ENCODE measurements around the gene COPB2.

Gene COPB2

GRCh38 chr3:139421040-139421439, 31.6 kb upstream of the COPB2 start:
- ATAC-seq (ENCODE audit: insufficient read depth, low read depth), result no peak
- Histone ChIP-seq H3K27me3 (ENCODE audit: insufficient read depth, low read length, poor library complexity) (no peaks in the 10 kb centered on the region), H3K9ac (ENCODE audit: low read depth, low read length) (no peak overlapping the region), H2AFZ (ENCODE audit: low read depth, low read length) (no peak overlapping the region), H3K4me3 (ENCODE audit: low read depth in 1 of 2, low read length in 2 of 2) (no peak overlapping the region), H3K79me2 (ENCODE audit: insufficient read depth, low read length) (no peaks in the 10 kb centered on the region), H4K20me1 (ENCODE audit: insufficient read depth, low read length) (no peaks in the 10 kb centered on the region), H3K36me3 (ENCODE audit: insufficient read depth, low read length) (no peaks in the 10 kb centered on the region), H3K4me2 (ENCODE audit: insufficient read depth, low read length) (no peak overlapping the region), H3K4me1 (ENCODE audit: insufficient read depth, low read length) (no peaks in the 10 kb centered on the region), H3K9me3 (ENCODE audit: insufficient read depth, low read length, severe bottlenecking) (no peaks in the 10 kb centered on the region), H3K27ac (ENCODE audit: low read length) (no peak overlapping the region)
- no peak for TF ChIP-seq CTCF (IDR thresholded peaks at IDR 0.05; ENCODE audit: borderline replicate concordance, extremely low read depth, low read length, poor library complexity, severe bottlenecking)
- TF ChIP-seq EZH2 (IDR thresholded peaks at IDR 0.05; ENCODE audit: borderline replicate concordance, low read depth, low read length, severe bottlenecking), result no peak
- no peak for DNase-seq

GRCh38 chr3:139418144-139418543, 28.7 kb upstream of the COPB2 start:
- H3K27me3 ChIP-seq (ENCODE audit: insufficient read depth, low read length, poor library complexity), result no peaks in the 10 kb centered on the region
- TF ChIP-seq EZH2 (IDR thresholded peaks at IDR 0.05; ENCODE audit: borderline replicate concordance, low read depth, low read length, severe bottlenecking), result no peak
- no peak for TF ChIP-seq CTCF (IDR thresholded peaks at IDR 0.05; ENCODE audit: borderline replicate concordance, extremely low read depth, low read length, poor library complexity, severe bottlenecking)
- no peak overlapping the region for H3K9ac ChIP-seq (ENCODE audit: low read depth, low read length)
- no peak overlapping the region for H3K4me2 ChIP-seq (ENCODE audit: insufficient read depth, low read length)
- no peak overlapping the region for H3K27ac ChIP-seq (ENCODE audit: low read length)
- no peaks in the 10 kb centered on the region for H4K20me1 ChIP-seq (ENCODE audit: insufficient read depth, low read length)
- H3K4me3 ChIP-seq (ENCODE audit: low read depth in 1 of 2, low read length in 2 of 2), result no peak overlapping the region
- H2AFZ ChIP-seq (ENCODE audit: low read depth, low read length), result no peak overlapping the region
- no peaks in the 10 kb centered on the region for H3K4me1 ChIP-seq (ENCODE audit: insufficient read depth, low read length)
- no peaks in the 10 kb centered on the region for H3K79me2 ChIP-seq (ENCODE audit: insufficient read depth, low read length)
- no peak for ATAC-seq (ENCODE audit: insufficient read depth, low read depth)
- no peaks in the 10 kb centered on the region for H3K9me3 ChIP-seq (ENCODE audit: insufficient read depth, low read length, severe bottlenecking)
- H3K36me3 ChIP-seq (ENCODE audit: insufficient read depth, low read length), result no peaks in the 10 kb centered on the region
- DNase-seq, result no peak

- Histone ChIP-seq H3K27me3 (ENCODE audit: insufficient read depth, low read length, poor library complexity) (no peaks in the 10 kb centered on the region), H4K20me1 (ENCODE audit: insufficient read depth, low read length) (no peaks in the 10 kb centered on the region), H3K4me3 (ENCODE audit: low read depth in 1 of 2, low read length in 2 of 2) (no peak overlapping the region), H3K27ac (ENCODE audit: low read length) (no peak overlapping the region), H3K4me2 (ENCODE audit: insufficient read depth, low read length) (no peak overlapping the region), H3K4me1 (ENCODE audit: insufficient read depth, low read length) (no peaks in the 10 kb centered on the region), H3K9ac (ENCODE audit: low read depth, low read length) (no peak overlapping the region), H2AFZ (ENCODE audit: low read depth, low read length) (no peak overlapping the region), H3K79me2 (ENCODE audit: insufficient read depth, low read length) (no peaks in the 10 kb centered on the region), H3K9me3 (ENCODE audit: insufficient read depth, low read length, severe bottlenecking) (no peaks in the 10 kb centered on the region), H3K36me3 (ENCODE audit: insufficient read depth, low read length) (no peaks in the 10 kb centered on the region)
- ATAC-seq (ENCODE audit: insufficient read depth, low read depth) (no peak), DNase-seq (no peak)
- TF ChIP-seq EZH2 (IDR thresholded peaks at IDR 0.05; ENCODE audit: borderline replicate concordance, low read depth, low read length, severe bottlenecking), result no peak
- no peak for TF ChIP-seq CTCF (IDR thresholded peaks at IDR 0.05; ENCODE audit: borderline replicate concordance, extremely low read depth, low read length, poor library complexity, severe bottlenecking)
Measured at GRCh38 chr3:139416275-139416674, 26.8 kb upstream of the COPB2 start.

Data from DND-41 (cell line).